Cardiac septum (tissue), 1 donor: Measurements from ENCODE around the gene TNS3. TPM values are rescaled to one million over a fixed set of nuclear protein-coding genes. Genes with fewer than 3 reads are reported as not detected.

ENCODE experiments used
- DNase-seq: peaks from one replicate; pipeline ENCODE4 v3.0.0-alpha.2; 2020; ENCODE audit warnings: low spot score
- intact Hi-C: fragments of 100-400 bp; cut with DNase I; formaldehyde crosslinking; loops from one replicate; pipeline ENCODE4 v1.14.0; 2022
- total RNA-seq: library from RNA; stranded (reverse); fragmentation: NEBNext Ultra II Directional; extraction: Animal tissue kit (Norgen Biotek cat#: 25700); gene quantifications from one replicate; pipeline ENCODE4 v1.2.1, GENCODE V29; 2021
- donor health status: DM: no; HTN: no; CAD: no.

Gene TNS3
- total RNA-seq, 1 donor from 2014 or later: 29.0 TPM

DNA sequence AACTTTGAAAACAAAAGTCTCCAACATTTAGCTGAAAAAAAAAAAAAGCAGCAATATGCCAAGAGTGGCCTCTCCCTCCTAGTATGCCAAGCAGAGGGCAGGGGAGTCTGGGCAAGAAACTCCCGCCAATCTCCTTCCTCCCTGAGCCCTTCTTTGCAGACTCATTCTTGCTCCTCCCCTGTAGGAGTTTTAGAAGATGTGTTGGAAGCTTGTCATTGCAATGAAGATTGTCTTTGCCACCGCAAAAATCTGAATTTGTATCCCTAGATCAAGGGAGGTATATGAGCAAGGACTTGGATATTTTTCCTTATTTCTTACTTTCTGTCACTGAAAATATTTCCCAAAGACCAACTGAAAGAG, 2.6 kb upstream of the TNS3 start:
- intact Hi-C loops: no loop called here
- no peak for DNase-seq

DNA sequence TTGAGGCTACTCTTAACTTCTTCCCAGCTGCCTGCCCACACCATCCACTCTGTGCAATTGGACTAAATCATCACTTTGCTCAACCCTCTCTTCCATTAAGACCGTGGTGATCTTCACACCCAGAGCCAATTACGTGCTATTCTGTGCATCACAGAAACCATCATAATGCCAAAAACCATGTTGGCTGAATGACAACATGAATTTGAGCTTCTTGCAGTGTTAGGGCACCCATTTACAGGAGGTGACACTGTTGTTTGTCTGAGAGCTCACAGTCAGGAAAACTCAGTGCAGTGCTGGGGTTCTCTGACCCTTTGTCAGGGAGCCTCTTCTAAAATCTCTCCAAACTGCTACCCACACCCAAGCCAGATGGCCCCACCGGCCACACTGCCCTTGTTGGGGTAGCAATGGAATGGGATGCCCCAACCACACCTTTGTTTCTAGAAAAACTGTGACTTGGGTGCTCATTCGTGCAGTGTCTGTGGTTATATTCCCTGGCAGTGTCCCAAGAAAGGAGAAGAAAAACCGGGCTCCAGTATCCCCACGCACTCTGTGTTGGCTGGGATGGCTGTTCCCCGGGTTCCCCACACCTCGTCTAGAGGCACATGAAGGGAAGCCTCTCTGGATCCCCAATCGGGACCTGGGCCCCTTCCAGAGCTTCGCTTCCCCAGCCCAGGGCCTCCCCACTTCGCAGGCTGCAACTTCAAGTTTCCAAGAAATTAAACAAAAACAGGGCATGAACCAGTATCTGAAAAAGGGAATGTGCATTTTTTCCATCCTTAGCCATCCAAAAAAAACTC, 2.0 kb upstream of the TNS3 start:
- no peak for DNase-seq
- intact Hi-C loops: no loop called here

DNA sequence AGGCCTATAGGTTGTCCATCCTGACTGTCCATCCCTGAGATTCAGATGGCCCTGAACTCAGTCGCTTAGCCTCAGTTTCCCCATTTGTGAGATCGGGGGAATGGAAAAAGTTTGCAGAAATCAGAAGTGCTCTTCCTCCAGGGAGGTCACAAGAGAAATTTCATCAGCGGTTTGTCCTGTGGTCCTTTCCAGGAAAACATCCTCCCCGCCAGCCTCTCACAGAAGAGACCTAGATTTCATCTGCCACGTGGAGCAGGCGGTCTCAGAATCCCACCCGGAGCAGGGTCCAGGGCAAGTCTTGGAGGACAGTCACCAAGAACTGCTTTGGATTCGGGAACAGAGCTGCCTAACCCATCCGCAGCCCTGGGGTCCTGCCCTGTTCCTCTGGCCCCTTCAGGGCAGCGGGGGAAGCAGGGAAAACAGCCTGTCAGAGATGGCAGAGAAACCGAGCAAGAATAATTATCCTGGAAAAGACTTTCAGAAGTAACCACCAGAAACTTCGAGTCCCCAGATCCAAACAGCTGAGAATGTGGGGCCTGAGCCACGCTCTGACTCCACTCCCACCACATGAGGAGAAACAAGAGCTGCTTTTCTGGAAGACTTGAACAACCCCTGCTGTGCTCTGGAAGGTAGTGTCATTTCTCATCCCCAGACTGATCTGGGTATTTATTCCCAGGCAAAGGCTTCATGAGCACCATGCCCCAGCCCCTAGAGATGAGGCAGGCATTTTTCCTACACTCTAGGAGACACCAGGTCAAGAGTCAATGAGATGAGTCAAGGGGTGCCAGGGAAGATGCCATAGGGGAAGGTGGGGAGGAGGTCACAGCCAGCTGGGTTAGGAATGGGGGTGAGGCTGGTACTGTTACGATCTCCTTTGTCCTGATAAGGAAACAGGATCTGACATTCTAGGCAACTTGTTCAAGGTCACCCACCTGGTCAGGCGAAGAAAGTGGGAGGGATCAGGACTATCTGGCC, 1.1 kb upstream of the TNS3 start:
- intact Hi-C loops: no loop called here
- DNase-seq: no peak

DNA sequence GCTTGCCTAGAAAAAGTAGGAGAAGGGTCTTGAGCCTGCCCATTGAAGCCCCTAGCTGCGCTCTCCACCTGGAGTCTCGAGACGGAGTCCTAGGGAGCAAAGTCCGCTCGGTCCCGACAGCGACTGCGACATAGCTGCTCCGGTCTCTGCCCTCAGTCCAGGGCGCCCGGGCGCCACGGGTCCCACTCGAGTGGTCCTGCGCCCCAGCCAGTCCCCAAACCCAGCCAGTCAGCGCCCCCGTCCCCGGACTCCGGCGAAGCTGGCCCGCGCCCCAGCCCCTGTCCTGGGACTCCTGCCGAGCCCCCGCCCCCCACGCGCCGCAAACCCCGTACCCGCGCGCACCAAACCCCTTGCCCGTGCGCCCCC, 490 bp downstream of the TNS3 start:
- intact Hi-C loops: no loop called here
- no peak for DNase-seq

DNA sequence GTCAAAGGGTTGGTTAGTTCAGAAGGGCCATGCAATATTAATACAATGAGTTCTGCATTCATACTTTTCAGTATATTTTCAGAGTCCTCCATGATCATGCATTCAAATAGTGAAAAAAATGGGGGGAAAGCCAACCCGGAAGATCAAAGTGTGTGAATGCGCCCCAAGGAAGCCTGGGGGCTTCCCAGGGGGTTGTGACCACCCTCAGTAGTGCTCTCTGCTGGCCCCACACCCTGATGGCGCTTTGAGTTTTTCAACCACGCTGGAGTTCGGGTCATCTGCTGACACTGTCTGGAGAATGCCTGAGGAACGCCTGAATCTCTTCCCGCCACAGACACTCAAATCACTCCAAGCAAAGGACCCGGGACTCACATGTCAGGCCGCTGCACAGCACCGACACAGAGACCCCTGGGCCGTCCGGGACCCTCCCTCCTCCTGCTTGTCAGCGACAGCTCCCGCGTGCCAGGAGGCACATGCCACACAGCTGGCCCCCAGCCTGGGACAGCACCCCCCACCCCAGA, 1.0 kb downstream of the TNS3 start:
- intact Hi-C loops: no loop called here
- no peak for DNase-seq

DNA sequence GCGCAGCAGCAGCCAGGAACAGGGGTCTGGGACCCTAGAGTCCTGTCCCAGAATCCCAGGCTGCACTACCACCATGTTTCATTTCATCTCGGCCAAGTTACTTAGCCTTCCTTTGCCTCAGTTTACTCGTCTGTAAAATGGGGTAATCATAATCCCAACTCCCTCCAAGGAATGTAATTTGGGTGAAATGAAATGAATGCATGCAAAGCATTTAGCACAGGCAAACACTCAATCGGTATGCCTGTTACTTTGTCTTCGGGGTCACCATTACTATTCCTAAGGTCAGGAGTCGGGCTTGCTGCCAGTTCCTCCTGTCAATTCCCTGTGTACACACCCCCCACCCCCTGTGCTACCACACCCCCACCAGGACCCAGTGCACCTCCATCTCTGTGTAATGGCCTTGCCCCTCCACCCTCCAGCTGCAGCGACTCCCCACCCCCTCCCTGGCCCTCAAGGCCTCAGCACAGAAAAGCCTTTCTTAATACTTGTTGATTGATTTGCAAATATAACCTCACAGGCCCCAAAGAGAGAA, 1.7 kb downstream of the TNS3 start:
- intact Hi-C loops: no loop called here
- DNase-seq: no peak

DNA sequence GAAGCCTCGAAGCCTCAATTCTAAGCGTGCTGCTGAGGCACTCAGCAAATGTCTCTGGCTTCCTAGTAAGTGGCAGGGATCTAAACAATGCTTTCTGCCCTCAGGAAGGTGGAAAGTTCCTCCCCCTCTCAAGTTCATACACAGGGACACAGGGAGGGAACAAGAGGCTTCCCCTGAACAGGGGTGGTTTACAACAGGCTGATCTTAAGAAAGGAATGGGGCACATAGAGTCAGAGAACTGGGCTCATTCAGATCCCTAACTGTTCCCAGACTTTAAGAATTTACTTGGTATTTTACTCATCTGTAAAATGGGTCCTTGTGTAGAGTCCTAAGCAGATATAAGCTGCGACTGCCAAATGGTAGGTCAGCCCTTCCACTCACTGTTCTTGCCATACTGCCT, 2.5 kb downstream of the TNS3 start:
- no peak for DNase-seq
- intact Hi-C loops: loop anchor here (5.0 to 10.0 kb wide), 2 partner anchors 82 to 315 kb away; no protein-coding TSS in a partner anchor

DNA sequence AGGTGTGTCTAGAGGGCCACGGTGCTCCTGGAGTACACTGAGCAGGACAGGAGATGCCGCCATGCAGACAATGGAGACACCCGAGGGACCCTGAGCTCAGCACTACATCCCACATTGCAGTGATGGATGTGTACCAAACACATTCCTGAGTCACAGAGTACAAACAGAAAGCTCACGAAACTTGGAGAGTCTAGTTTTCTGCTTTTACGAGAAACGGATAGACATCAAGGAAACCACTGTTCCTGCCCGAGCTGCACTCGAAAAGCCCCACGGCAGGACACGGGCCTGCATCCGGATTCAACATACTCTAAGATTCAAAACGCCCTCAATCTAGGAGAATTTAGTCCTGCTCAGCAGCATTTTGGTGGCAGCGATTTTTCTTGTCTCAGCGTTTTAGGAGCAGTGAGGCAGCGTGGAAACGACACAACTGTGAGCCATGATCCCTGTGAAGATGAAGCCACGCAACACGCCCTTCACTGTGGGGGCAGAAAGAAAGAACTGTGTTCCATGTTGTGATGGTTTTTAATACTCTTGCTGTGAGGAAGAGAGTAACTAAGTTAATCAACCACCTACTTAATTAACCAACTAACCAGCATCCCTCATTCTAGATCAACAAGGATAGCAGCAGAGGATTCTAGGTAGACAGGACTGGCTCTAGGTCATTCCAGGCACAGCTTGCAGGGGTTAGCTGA, 3.2 kb downstream of the TNS3 start:
- intact Hi-C loops: loop anchor here (5.0 to 10.0 kb wide), 2 partner anchors 81 to 314 kb away; no protein-coding TSS in a partner anchor
- DNase-seq: no peak

DNA sequence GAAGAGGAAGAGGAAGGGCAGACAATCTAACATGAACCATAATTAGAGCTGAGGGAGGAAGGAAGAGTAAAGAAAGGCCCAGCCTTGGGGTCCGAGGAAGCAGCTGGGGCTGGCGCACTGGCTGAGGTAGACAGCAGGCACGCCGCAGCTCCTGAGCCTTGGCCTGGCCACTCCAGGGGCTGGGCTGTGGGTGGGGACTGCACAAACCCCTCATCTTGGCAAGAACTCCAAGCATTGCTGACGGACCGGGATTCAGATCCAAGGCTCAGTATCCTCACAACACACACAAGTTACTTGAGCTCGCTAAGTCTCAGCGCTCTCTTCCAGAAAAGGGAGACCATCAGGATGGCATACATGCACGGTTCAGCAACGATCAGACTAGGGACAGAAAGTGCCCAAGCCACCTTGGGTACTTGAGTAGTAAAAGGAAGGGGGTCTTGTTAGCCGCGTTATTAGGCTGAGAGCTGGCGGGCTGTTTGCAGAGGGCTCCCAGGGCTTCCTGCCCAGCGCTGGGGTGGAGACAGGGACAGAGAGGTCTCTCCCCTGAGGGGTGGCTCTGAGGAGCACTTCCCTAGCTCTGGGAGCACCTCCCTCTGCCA, 4.5 kb downstream of the TNS3 start:
- no peak for DNase-seq
- intact Hi-C loops: loop anchor here (5.0 to 10.0 kb wide), 2 partner anchors 80 to 313 kb away; no protein-coding TSS in a partner anchor

DNA sequence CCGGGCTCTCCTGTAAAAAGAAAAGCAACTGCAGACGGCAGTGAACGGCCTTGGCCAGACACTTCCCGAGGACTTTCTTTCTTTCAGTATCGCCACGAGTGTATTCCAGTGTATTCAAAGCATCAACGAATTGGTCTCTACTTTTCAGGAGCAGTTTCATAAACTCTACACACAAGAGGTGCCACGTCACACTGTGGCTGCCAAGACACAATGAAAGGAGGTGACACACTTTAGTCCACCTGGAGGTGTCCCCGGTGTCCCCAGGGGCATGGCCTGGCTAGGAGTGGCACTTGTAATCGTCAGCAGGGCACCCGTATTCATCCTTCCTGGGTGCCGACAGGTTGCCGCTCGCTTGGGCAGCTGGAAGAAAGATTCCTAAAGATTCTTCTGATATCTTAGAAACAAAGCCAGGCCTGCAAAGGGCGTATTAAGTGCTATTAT, 5.0 kb downstream of the TNS3 start:
- DNase-seq: no peak
- intact Hi-C loops: loop anchor here (5.0 to 10.0 kb wide), 2 partner anchors 80 to 312 kb away; no protein-coding TSS in a partner anchor

DNA sequence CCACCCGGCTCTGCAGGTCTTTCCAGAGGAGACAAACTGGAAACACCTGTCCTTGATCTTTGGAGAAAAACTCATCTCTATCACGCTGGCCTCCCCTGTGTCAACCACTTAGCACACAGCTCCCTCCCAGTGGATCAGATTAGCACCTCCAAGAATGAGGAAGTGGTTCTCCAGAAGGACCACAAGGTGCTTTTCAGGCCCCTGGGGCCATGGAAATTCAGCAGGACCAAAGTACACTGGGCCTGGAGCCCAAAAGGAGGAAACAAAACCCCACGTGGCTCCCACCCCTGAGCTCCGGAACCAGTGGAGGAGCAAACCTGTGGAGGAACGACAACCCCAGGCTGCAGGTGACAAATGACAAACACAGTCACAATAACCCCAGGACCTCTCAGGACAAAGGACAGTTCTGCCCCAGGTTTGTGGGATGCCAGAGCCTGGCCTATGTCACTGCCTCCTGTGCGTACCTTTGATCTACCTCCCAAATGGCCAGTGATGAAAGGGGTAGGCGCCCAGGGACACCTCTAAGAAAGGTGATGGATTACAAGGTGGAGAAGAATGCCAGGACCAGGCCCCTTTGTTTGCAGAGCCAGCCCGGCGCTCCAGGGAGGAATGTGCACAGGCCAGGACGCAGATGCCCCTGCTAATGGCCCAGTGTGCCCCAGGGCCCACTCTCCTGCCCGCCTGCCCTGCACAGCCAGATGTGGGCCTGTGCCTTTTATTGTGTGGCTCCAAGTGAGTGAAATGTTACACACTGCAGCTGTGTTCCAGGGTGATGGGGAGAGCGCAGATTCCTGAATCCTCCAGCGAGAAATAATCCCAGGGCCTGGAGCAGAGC, 5.7 kb downstream of the TNS3 start:
- DNase-seq: no peak
- intact Hi-C loops: loop anchor here (5.0 to 10.0 kb wide), 2 partner anchors 79 to 311 kb away; no protein-coding TSS in a partner anchor

DNA sequence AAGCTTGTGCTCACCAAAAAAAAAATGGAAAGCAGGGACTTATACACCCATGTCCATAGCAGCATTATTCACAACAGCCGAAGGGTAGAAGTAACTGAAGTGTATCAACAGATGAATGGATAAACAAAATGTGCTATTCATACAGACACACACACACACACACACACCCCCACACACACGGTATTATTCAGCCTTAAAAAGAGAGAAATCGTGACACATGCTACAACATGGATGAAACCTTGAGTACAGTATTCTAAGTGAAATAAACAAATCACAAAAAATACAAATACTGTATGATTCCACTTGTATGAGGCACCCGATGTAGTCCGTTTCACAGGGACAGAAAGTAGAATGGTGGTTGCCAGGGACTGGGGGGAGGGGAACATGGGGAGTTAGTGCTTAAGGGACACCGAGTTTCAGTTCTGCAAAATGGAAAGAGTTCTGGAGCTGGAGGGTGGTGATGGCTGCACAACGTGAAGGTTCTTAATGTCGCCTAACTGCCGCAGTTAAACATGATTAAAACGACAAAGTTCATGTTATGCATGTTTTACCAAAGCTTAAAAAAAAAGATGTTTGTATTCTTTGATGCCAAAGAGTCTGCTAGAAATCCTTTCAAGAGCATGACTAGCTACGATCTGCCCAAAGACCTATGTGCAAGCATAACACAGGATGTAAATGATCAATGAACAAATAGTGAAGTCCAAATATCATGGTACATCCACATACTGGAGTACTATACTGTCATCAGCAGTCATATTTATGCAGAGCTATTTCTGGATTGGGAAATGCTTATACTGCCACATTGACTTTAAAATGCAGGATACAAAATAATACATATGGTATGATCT, 7.2 kb downstream of the TNS3 start:
- DNase-seq: no peak
- intact Hi-C loops: loop anchor here (5.0 to 10.0 kb wide), 3 partner anchors 77 to 310 kb away; no protein-coding TSS in a partner anchor

DNA sequence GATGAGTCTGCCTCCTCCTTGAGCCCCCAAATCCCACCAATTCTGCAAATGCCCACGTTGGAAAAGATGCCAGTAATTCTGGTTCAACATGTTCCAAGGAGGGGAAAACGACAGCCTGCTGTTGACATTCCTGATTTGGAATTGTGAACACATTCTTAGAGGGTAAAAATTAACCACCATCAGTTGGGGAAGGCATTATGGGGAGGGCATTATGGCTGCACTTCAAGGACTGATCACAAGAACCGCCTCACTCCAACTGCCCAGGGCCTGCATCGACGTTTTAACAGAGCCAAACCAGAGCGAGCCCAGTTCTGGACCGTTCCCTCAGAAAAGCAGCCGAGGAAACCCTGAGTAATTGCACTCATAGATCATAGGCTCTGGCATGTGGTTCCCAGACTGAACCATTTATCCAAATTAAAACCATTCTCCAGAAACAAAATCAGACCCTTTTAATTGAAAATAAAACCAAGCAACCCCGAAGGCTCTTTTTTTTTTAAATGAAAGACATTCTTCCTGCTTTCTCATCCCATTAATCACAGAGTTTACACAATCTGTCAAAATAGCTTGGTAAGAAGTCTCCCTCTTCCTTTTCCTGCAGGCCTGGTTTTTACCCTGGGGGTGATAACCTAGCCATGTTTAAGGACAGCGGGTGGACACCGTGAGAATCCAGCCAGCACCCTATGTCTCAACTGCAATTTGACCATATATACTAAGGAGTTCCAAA, 8.0 kb downstream of the TNS3 start:
- intact Hi-C loops: loop anchor here (5.0 to 10.0 kb wide), 2 partner anchors 122 to 309 kb away; no protein-coding TSS in a partner anchor
- no peak for DNase-seq

DNA sequence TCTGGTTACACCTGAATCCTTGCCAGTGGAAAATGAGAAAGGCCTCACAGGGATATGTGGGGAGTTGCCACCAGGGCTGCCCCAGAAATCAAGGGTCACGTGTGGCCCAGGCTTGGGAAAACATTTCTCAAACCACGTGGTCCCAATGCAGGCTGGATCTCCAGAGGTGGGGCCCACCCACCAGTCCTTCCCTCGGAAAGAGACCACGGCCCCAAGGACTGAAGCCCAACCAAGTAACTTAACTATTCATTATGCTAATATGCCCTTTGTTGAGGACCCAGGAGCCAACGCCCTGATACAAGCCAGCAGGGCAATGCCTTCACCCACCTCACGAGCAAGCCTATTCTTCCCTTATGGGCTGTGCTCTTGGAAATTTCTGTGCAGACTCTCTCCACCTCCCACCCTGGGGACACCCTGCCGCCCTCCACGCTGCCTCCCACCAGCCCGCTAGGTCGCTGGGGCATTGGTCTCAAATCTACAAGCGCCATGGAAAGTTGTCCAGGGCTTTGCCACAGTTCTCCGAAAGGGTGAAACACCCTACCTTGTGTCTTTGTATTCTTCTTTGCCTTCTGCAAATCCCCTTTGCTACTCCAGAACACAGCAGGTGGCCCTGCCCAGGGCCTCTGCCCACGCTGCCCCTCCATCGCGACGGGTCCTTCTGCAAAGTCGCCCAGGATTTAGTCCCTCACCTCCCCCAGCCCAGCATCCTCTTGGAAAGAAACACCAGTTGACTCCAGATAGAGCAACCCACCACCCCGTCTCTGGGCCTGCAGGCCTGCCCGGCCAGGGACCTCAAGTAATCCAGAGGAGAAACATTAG, 8.8 kb downstream of the TNS3 start:
- intact Hi-C loops: loop anchor here (5.0 to 10.0 kb wide), 2 partner anchors 121 to 308 kb away; no protein-coding TSS in a partner anchor
- no peak for DNase-seq

DNA sequence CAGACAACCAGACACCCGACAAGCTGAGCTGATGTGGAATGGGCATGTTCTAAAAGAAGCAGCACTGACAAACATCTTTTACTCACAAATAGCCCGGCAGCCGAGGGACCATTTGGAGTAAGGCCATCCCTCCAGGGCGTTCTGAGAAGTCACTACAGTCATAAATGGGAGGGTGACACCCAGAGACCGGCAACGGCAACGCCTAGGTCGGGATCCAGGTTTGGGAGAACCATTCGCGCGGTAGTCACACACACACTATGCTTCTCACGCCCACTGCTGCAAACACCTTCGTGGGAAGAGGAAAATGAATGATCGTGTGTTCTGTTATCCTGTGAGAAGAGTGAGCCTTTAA, 9.8 kb downstream of the TNS3 start:
- no peak for DNase-seq
- intact Hi-C loops: loop anchor here (5.0 to 10.0 kb wide), 2 partner anchors 120 to 307 kb away; no protein-coding TSS in a partner anchor
